Measurements from ENCODE around the gene MAFG. TPM values are rescaled to one million over a fixed set of nuclear protein-coding genes. Genes with fewer than 3 reads are reported as not detected.
"Not testable (repeated sequence)": the region's sequence is repeated elsewhere in the genome, so short reads cannot be mapped to it uniquely, and the experiment has no call there.

Gene MAFG
- total and polyA plus RNA-seq, 5 donors: 16.6 to 28.9 (median 25.9) TPM

DNA sequence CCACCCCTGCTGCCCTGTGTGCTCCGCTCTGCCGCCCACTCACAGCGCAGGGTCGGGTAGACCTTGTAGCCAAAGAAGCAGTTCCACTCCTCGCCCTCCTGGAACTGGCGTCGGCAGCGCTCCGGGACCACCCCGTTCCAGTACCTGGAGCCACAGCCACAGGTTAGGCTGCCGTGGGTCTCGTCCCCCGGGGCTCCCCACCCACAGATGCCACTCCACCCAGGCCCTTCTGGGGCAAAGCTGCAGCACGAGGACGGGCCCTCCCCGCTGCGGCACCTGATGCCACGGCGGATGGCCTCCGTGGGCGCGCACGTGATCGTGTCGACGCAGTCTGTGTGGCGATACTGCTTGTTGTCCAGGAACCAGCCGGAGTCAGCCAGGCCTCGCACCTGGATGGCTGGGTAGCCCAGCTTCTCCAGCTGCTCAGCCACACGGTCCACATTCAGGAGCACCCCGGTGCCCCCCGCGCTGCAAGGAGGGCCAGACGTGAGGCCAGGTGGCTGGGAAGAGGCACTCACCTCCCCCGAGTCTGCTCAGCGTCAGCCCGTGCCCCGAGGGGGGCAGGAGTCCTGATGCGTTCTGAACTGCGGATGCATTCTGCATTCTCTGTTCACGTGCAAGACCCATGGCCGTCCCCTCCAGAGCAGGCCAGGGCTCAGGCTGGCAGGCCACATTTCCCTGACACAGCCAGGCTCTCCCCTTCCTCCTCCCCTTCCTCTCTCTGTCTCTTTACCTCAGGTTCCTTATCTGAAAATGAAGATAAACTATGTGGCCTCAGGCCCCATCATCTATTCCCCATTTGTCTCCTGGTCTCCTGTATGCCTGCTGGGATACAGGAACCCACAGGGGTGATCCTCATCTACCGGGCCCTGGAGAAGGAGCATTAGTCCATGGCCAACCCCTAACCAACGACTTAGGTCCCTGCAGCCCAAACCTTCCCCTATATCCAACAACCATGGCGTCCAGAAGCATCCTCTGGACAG, 29.4 kb upstream of the MAFG start:
- ATAC-seq (no peak), DNase-seq (peak in 1 of 3 donors; percentile 26)
- H3K27me3 ChIP-seq (ENCODE audit: control insufficient read depth, insufficient read depth): no peaks in the 10 kb centered on the region
- no peaks in the 10 kb centered on the region for H3K4me1 ChIP-seq (ENCODE audit: control insufficient read depth, insufficient read depth, low read length)
- no peak overlapping the region for H3K4me3 ChIP-seq (ENCODE audit: low read length)
- 76% methylated on average over 45 of the region's 45 CpGs for WGBS
- intact Hi-C loops (cut with DNase I): loop anchor here in 1 of 4 donors (5.0 kb wide), 1 partner anchor 65 kb away; the partner anchor contains the start of genes CENPX and LRRC45
- H3K9me3 ChIP-seq (ENCODE audit: control insufficient read depth, low read length): no peaks in the 10 kb centered on the region
- H3K27ac ChIP-seq (ENCODE audit: low read length): no peak overlapping the region

DNA sequence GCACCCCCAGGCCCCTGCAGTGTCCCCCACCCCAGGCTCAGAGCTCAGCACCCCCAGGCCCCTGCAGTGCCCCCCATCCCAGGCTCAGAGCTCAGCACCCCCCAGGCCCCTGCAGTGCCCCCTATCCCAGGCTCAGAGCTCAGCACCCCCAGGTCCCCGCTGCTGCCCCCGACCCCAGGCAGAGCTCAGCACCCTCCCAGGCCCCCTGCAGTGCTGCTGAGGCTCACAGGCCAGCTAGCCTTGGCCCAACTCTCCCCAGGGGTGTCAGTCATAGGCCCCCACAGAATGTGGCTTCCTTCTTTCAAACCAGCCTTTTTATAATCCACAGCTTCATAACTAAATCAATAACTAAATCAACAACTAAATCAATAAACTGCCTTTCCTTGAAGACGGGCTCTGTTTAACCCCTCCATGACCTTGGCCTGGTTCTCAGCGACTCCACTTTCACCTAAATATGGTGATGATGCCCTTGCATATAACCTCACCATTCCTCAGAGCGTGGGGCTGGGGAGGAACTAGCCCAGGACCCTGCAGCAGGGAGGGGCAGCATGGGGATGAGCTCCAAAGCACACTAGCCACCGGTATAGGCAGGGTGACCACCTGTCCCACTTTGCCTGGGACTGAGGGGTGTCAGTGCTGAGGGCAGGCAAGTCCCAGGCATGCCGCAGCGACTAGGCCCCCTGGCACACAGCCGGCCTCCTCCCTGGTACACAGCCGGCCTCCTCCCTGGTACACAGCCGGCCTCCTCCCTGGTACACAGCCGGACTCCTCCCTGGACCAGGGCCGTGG, 28.4 kb upstream of the MAFG start:
- H3K4me3 ChIP-seq (ENCODE audit: low read length): no peak overlapping the region
- no peaks in the 10 kb centered on the region for H3K27me3 ChIP-seq (ENCODE audit: control insufficient read depth, insufficient read depth)
- DNase-seq: peak in 1 of 3 donors; percentile 41
- H3K27ac ChIP-seq (ENCODE audit: low read length): no peak overlapping the region
- WGBS: 84% methylated on average over 13 of the region's 13 CpGs
- H3K9me3 ChIP-seq (ENCODE audit: control insufficient read depth, low read length): no peaks in the 10 kb centered on the region
- intact Hi-C loops (cut with DNase I): loop anchor here in 1 of 4 donors (5.0 kb wide), 1 partner anchor 66 kb away; the partner anchor contains the start of genes CENPX and LRRC45
- H3K4me1 ChIP-seq (ENCODE audit: control insufficient read depth, insufficient read depth, low read length): no peaks in the 10 kb centered on the region
- no peak for ATAC-seq

DNA sequence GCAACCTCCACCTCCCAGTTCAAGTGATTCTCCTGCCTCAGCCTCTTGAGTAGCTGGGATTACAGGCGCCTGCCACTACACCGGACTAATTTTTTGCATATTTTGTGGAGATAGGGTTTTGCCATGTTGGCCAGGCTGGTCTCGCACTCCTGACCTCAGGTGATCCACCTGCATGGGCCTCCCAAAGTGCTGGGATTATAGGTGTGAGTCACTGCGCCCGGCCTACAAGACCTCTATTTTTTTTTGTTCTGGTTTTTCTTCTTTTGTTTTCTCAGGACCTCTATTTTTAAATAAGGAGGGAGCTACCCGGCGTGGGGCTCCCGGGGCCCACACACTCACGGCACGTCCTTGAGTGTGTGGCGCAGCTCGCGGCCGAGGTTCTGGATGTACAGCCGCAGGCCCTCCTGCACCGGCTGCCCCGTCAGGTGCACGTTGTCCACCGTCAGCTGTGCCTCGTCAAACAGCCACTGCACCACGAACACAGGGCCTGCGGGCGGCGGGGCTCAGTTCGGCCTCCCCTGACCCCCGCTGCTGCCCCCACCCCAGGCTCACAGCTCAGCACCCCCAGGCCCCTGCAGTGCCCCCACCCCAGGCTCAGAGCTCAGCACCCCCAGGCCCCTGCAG, 27.6 kb upstream of the MAFG start:
- H3K4me1 ChIP-seq (ENCODE audit: control insufficient read depth, insufficient read depth, low read length): no peaks in the 10 kb centered on the region
- H3K9me3 ChIP-seq (ENCODE audit: control insufficient read depth, low read length): no peaks in the 10 kb centered on the region
- WGBS: 89% methylated on average over 26 of the region's 26 CpGs
- intact Hi-C loops (cut with DNase I): loop anchor here in 1 of 4 donors (5.0 kb wide), 1 partner anchor 67 kb away; the partner anchor contains the start of genes CENPX and LRRC45
- DNase-seq: no peak
- no peak overlapping the region for H3K27ac ChIP-seq (ENCODE audit: low read length)
- no peak overlapping the region for H3K4me3 ChIP-seq (ENCODE audit: low read length)
- ATAC-seq: no peak
- no peaks in the 10 kb centered on the region for H3K27me3 ChIP-seq (ENCODE audit: control insufficient read depth, insufficient read depth)

DNA sequence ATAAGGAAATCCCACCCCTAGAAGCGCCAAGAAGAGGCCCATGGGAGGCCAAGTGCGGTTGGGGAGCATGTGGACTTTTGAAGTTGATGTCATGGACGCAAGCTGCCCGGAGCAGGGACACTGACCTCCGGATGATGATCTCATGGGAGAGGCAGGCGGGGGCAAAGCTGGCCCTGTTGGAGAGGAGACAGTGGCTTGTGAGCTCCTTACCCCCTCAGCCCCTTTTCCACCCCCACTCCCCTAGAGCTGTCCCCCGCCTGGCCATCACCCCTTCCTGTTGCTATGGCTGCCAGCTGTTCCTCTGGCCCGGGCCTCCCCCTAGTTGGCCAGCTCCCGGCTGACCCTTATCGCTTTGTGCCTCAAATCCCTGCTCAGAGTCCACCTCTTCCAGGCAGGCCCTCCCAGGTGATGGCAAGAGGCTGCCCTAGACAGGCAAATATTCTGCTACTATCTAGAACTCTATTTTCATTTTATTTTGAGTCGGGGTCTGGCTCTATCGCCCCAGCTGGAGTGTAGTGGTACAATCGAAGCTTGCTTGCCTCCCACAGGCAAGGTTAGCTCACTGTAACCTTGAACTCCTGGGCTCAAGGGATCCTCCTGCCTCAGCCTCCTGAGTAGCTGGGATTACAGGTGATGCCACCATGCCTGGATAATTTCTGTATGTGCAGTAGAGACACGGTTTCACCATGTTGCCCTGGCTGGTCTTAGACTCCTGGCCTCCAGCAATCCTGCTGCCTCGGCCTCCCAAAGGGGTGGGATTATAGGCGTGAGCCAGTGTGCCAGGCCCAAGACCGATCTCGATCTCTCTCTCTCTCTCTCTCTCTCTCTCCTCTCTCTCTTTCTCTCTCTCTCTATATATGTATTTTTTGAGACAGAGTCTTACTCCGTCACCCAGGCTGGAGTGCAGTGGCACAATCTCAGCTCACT, 26.9 kb upstream of the MAFG start:
- H3K4me1 ChIP-seq (ENCODE audit: control insufficient read depth, insufficient read depth, low read length): no peaks in the 10 kb centered on the region
- DNase-seq: no peak
- no peak for ATAC-seq
- no peaks in the 10 kb centered on the region for H3K9me3 ChIP-seq (ENCODE audit: control insufficient read depth, low read length)
- intact Hi-C loops (cut with DNase I): loop anchor here in 1 of 4 donors (5.0 kb wide), 1 partner anchor 68 kb away; the partner anchor contains the start of genes CENPX and LRRC45
- no peak overlapping the region for H3K4me3 ChIP-seq (ENCODE audit: low read length)
- WGBS: 74% methylated on average over 19 of the region's 19 CpGs
- no peaks in the 10 kb centered on the region for H3K27me3 ChIP-seq (ENCODE audit: control insufficient read depth, insufficient read depth)
- no peak overlapping the region for H3K27ac ChIP-seq (ENCODE audit: low read length)

DNA sequence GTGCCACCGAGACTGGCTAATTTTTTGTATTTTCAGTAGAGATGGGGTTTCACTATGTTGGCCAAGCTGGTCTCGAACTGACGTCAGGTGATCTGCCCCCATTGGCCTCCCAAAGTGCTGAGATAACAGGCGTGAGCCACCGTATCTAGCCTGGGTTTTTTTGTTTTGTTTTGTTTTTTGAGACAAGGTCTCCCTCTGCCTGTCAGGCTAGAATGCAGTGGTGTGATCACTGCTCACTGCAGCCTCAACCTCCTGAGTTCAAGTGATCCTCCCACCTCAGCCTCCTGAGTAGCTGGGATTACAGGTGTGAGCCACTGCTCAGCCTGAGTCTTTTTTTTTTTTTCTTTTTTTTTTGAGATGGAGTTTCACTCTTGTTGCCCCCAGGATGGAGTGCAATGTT, 25.9 kb upstream of the MAFG start:
- H3K9me3 ChIP-seq (ENCODE audit: control insufficient read depth, low read length); H3K4me1 ChIP-seq (ENCODE audit: control insufficient read depth, insufficient read depth, low read length); H3K27ac ChIP-seq (ENCODE audit: low read length); intact Hi-C loops (cut with DNase I); ATAC-seq; H3K27me3 ChIP-seq (ENCODE audit: control insufficient read depth, insufficient read depth); DNase-seq; H3K4me3 ChIP-seq (ENCODE audit: low read length): not testable (repeated sequence)
- 62% methylated on average over 5 of the region's 5 CpGs for WGBS

DNA sequence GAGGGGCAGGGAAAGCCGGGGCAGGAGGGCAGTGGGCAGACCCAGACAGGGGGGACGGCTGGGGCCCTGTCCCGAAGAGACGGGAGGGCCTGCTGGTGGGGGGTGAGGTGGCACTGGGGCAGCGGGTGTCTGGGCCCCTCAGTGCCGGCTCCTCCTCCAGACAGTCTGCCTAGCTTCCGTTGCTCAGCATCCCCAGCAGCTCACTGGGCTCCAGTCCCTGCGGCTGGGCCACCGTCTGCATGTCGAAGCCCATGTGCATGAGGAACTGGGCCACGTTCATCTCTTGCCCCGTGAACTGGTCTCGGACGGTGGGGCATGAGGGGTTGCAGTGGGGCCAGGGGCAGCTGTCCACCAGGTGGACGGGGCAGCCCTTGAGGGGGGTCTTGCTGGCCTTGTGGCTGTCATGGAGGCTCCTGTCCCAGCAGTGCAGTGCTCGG, 25.3 kb upstream of the MAFG start:
- peak in 1 of 2 donors; percentile 32 for ATAC-seq
- peak in 1 of 3 donors; percentile 19 for DNase-seq
- Histone ChIP-seq H3K4me3 (ENCODE audit: low read length) (no peak overlapping the region), H3K27ac (ENCODE audit: low read length) (no peak overlapping the region), H3K9me3 (ENCODE audit: control insufficient read depth, low read length) (no peaks in the 10 kb centered on the region), H3K27me3 (ENCODE audit: control insufficient read depth, insufficient read depth) (no peaks in the 10 kb centered on the region), H3K4me1 (ENCODE audit: control insufficient read depth, insufficient read depth, low read length) (no peaks in the 10 kb centered on the region)
- WGBS: 64% methylated on average over 16 of the region's 16 CpGs
- intact Hi-C loops (cut with DNase I): no loop called here

DNA sequence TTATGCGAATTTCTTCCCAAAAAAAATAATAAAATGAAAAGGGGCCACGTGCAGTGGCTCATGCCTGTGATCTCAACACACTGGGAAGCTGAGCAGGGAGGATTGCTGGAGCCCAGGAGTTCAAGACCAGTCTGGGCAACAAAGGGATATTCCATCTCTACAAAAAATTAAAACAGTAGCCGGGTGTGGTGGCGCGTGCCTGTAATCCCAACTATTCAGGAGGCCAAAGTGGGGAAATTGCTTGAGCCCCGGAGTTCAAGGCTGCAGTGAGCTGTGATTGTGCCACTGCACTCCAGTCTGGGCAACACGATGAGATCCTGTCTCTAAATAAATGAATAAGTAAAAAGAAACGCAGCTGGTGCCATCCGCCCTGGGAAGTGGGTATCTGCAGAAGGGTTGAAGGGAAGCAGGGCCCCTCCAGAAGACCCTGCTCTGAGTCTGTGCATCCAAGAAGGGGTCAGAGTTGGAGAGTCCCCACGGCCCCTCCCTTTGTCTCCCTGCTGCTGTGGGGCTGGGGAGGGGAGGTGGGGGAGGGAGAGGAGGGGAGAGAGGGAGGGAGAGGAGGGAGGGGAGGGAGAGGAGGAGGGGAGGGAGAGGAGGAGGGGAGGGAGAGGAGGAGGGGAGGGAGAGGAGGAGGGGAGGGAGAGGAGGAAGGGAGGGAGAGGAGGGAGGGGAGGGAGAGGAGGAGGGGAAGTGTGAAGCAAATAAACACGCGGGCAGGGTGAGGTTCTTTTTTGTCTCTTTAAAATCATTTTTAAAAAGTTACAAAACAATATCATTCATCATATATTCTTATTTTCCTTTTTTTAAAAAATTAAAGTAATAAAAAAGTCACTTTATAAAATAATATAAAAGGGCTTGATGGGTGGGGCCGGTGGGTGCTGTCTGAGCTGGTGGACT, 24.5 kb upstream of the MAFG start:
- no peak overlapping the region for H3K4me3 ChIP-seq (ENCODE audit: low read length)
- intact Hi-C loops (cut with DNase I): no loop called here
- no peaks in the 10 kb centered on the region for H3K27me3 ChIP-seq (ENCODE audit: control insufficient read depth, insufficient read depth)
- 55% methylated on average over 13 of the region's 13 CpGs for WGBS
- ATAC-seq: no peak
- DNase-seq: no peak
- no peaks in the 10 kb centered on the region for H3K4me1 ChIP-seq (ENCODE audit: control insufficient read depth, insufficient read depth, low read length)
- H3K9me3 ChIP-seq (ENCODE audit: control insufficient read depth, low read length): no peaks in the 10 kb centered on the region
- H3K27ac ChIP-seq (ENCODE audit: low read length): no peak overlapping the region

DNA sequence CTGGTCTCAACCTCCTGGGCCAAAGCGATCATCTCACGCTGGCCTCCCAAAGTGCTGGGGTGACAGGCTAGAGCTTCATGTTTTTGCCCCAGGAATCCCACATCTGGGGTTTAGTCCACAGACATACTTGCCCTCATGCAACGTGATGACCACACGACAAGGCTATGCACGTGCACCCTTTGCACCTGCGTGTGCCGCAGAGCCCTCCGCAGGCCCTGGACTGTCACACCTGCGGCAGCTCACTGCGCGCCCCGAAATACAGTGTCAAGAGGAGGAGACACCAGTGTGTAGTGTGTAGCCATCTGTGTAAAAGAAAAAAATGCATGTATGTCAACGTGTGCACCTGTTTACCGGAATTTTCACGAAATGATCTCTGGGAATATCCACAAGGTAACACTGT, 23.0 kb upstream of the MAFG start:
- ATAC-seq (no peak), DNase-seq (peak in 1 of 3 donors; percentile 29)
- no peak overlapping the region for H3K4me3 ChIP-seq (ENCODE audit: low read length)
- no peaks in the 10 kb centered on the region for H3K4me1 ChIP-seq (ENCODE audit: control insufficient read depth, insufficient read depth, low read length)
- no peaks in the 10 kb centered on the region for H3K27me3 ChIP-seq (ENCODE audit: control insufficient read depth, insufficient read depth)
- intact Hi-C loops (cut with DNase I): no loop called here
- H3K9me3 ChIP-seq (ENCODE audit: control insufficient read depth, low read length): no peaks in the 10 kb centered on the region
- whole genome bisulfite sequencing: 88% methylated on average over 15 of the region's 15 CpGs
- H3K27ac ChIP-seq (ENCODE audit: low read length): no peak overlapping the region

DNA sequence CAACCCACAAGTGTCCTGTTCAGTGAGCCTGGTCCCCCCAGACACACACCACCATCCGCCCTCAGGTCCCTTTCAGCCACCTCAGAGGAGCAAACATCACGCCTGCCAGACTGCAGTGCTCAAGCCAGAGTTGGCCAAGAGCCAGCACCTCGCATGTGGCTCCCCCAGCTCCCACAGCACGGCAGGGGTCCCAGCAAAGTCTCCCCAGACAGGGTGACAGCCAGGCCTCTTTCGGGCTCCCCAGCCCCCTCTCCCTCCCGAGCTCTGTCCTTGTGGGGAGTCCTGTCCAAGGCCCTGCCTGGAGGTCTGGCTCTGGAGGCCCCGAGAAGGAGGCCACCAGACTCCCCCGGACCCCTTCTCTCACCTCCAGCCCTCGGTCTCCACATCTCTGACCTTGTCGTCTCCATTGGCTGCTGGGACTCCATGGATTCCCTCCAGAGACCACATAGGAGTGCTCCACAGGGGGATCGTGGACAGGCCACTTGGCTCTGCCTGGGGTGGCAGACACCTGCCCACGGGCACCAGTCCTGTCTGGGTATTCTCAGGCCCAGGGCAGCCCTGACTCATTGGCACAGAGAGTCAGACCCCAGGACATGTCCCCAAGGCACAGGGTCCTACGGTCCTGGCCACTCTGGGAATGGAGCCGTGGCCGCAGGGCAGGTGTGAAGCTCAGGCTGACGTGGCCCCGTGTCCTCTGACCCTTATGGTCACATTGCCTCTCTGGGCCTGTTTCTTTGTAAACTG, 21.3 kb upstream of the MAFG start:
- WGBS: 82% methylated on average over 17 of the region's 17 CpGs
- H3K4me3 ChIP-seq (ENCODE audit: low read length): no peak overlapping the region
- H3K4me1 ChIP-seq (ENCODE audit: control insufficient read depth, insufficient read depth, low read length): no peaks in the 10 kb centered on the region
- DNase-seq: peak in 2 of 3 donors; percentile 52 to 57
- intact Hi-C loops (cut with DNase I): no loop called here
- H3K9me3 ChIP-seq (ENCODE audit: control insufficient read depth, low read length): no peaks in the 10 kb centered on the region
- peak in 1 of 2 donors; percentile 39 for ATAC-seq
- no peak overlapping the region for H3K27ac ChIP-seq (ENCODE audit: low read length)
- no peaks in the 10 kb centered on the region for H3K27me3 ChIP-seq (ENCODE audit: control insufficient read depth, insufficient read depth)

Measured in right cardiac atrium (tissue), 5 donors.